Activated CD8-positive, alpha-beta memory T cell treated with anti-CD3 and anti-CD28 coated beads for 36 hours (primary cell): ENCODE results near the gene PDE11A. TPM values are rescaled to one million over a fixed set of nuclear protein-coding genes. Genes with fewer than 3 reads are reported as not detected.

Experiments
- CTCF ChIA-PET: fragments of 350-600 bp; sonication (Branson Sonifier 250); formaldehyde crosslinking; loops from one replicate; lab custom pipeline; 2021; ENCODE audit warnings: antibody characterized with exemption; lab: Charles Lee
- POLR2A ChIA-PET: fragments of 350-600 bp; sonication (Branson Sonifier 250); formaldehyde crosslinking; loops from one replicate; lab custom pipeline; 2021; ENCODE audit warnings: antibody characterized with exemption; lab: Charles Lee
- total RNA-seq, 2 experiments: library from RNA; stranded (reverse); gene quantifications; one replicate each; pipeline ENCODE4 v1.2.3, GENCODE V29; 2021

The PDE11A gene
- total RNA-seq, 2 experiments from 2014 or later: not detected

DNA sequence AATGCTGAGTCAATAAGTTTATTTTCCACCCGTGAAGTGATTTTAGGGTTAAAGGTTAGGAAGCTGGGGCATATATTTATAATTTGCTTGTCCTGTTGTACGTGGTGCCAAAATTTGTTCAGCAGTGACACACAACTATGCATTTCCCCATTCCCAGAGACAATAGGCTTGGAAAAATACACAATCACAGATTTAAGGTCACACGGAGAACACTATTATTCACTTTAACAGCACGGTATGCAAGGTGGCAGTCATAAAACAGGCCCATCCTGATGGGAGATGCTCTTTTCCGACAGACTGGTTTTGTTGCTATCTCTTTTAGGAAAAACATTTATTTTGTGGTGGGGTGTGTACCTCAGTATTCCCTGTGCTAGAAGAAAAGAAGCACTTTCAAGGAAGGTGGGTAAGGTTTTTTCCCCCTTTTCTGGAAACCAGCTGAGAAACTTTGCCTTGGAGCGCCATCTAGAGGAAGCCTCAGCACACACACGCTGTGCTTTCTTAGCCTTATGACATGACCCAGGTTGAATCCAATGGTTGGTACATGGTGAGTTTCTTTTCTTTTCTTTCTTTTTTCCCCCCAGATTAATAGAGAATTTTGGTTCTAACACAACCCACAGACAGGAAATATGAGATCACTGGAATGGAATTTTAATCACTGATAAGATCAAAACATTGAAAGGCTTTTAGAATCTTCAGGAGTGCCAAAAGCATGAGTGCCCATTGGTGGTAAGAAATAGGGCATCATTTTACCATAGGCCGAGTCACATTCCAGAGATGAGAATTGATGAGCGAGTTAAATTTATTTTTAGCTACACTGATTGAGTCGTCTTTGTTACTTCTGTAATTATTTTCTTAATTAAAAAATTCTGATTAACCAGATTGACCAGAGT, 347.9 kb downstream of the PDE11A start:
- ChIA-PET CTCF (interaction anchor here (0.7 to 1.7 kb wide), 3 partner anchors 38 to 241 kb away, joined by 3 to 6 read pairs (median 3); no protein-coding TSS in a partner anchor), POLR2A (no interaction called here)

DNA sequence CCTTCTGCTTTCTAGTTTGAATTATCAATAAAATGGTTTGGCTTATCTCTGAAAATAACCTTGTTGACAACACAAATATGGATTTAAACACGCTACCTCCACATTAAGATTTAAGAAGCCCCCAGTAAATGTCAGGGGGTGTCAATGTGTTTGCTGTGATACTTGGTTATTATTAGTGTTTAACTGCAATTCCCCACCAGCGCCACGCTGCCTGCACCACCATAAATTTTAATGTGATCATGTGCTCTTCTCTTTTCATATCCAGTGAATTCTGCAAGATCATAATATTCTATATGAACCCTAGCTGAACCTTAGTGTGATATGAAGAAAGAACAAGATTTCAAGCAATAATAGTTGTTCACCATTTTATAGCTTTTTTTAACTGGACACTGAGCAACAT, 349.3 kb downstream of the PDE11A start:
- ChIA-PET CTCF (no interaction called here), POLR2A (no interaction called here)

DNA sequence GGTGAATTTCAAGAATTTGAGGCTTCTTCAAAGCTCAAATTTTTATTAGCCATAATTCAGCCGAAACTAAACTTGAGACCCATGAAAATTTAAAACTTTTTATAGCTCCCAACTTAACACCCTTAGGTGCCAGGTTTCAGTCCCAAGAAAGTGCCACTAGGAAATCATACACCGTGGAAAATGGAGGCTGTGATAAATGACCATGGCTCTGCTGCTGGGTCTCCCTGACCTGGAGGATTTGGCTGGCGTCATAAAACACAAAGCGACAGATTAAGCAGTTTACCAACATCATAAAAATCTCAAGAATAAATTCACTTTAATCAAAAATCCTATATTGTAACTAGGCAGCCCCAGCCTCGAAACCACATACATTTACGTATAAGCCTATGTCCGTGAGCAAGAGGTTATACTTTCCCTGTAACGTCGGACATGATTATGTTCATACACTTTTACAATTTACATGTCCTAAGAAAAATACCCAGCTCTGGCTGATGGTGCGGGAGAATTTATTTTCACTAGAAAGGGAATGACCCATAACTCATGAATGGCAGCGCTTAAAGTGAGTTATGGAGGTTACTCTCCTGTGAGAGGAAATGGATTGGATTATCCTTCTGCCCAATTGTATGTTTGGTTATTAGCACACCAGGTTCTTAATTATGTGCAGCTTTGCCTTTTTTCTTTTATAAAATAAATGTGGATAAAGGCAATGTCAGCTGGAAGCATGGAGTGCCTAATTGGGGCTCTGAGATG, 350.6 kb downstream of the PDE11A start:
- ChIA-PET POLR2A (no interaction called here), CTCF (no interaction called here)

DNA sequence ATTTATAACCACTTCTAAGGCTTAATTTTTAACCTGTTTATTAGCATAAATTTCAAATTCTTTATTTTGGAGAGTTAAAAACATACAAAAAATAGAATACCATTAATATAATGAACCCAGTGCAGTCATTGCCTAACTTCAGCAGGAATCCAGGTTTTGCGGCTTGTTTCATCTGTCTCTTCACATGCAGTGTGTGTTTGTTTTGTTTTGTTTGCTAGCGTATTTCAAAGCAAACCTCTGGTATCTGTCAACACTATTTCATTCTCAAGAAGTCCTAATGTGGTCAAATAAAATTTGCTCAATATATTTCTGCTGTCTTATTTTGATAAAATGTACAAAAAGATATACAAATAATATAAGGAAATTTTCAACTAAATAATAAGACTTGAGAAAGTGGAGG, 351.5 kb downstream of the PDE11A start:
- ChIA-PET CTCF (no interaction called here), POLR2A (no interaction called here)

DNA sequence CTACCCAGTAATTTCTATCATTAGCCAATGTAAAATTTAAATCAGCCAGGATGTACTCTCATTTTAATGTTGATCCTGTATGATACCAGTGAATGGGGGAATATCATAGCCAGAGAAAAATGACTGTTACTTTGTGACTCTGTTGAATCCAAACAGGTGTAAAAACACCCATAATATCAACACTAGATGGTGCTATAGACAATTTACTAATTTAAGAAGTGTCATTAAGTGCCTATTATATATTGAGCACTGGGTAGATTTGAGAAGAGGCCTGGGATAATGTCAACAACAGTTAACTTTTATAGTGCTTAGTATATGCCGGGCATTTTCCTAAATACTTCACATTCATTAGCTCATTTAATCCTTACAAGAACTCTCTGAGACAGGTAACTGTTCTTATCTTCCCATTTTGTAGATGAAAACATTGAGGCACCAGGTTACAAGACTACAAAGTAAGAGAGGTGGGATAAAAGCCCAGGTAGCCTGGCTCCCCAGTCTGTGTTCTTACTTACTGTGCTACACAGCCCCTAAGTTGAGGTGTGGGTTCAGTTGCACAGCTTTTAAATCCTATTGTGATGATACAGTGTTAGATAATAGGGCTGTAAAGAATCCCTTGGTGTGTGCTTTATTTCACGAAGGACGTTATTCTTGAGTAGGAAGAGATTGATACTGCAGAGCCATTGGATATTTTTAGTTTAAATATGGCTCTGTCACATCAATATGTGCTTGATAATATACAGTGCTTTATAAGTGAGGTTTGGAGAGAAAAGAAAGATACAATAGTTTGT, 354.6 kb downstream of the PDE11A start:
- ChIA-PET POLR2A (no interaction called here), CTCF (interaction anchor here (0.6 kb wide), 2 partner anchors 52 to 53 kb away, joined by 3 to 7 read pairs; no protein-coding TSS in a partner anchor)

DNA sequence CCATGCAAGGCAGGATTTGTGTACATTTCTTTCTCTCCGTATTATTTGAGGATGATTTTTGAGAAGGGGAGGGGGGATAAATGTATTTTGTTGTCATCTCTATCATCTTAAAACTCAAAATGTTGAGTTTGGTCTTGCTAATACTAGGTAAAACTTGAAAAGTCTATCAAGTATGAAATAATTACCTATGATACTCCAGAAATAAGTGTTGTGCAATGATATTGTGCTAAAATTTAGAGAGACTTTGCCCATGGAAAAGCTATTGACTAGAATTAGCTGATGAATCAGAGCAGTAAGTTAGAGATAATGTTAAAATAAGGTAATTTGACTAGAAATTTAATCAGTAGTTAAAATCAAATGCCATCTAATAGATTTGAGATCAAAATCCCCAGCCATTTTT, 356.1 kb downstream of the PDE11A start:
- POLR2A ChIA-PET: no interaction called here
- CTCF ChIA-PET: interaction anchor here (0.6 kb wide), 1 partner anchor 493 kb away, joined by 3 read pairs; no protein-coding TSS in a partner anchor

DNA sequence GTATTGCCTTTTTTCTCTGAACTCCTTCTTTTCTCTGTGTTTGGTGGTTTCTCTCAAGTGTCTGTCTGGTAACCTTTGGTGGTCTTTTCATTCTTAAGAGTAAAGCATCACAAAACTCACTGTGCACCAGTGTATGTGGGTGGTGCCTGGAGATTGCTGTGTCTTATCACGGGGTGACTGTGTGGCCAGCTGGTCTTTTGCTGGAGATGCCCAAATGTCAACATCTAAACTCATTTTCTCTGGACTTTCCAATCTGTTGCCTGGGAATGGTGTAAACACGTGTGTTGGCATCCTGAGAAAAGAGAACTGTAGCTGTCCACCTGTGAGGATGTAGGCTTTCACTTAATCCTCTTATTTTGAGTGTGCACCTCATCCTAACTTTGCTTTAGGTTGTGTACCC, 356.8 kb downstream of the PDE11A start:
- CTCF ChIA-PET: no interaction called here
- POLR2A ChIA-PET: no interaction called here

DNA sequence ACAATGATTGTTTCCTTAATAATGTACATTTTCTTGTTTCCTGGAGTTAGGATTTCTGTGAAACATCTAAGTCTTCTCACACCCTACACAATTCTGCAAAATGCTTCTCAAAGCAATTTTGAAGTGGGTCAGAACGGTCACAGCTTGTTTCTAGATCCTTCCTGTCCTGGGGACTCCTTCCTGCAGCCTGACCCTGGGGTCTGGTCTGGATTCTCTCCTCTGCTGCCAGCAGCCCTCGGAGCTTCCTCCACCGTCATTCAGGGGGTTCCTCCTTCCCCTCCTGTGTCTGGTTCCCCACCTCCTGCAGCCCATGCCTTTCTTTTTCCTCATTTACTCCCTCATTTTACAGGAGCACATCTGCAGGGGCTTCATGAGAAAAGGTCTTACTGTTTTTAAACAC, 357.9 kb downstream of the PDE11A start:
- POLR2A ChIA-PET: no interaction called here
- CTCF ChIA-PET: no interaction called here

DNA sequence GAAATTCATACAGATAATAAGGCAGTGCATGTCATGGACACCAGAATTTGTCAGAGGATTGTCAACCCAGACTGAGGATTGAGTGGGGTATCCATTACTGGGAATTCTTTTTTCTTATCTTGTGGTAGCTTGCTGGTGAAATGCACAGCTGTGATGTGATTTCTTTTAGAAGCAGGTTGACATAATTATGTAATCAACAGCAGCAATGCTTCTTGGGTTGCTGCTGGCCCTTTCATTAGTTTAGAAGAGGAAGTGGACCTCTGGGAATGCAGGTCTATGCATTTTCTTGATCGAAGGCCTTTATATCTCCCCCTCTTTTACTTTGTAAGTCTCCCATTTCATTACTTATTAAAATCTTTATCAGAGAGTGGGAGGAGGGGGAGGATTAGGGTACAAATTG, 360.1 kb downstream of the PDE11A start:
- POLR2A ChIA-PET: no interaction called here
- CTCF ChIA-PET: no interaction called here

DNA sequence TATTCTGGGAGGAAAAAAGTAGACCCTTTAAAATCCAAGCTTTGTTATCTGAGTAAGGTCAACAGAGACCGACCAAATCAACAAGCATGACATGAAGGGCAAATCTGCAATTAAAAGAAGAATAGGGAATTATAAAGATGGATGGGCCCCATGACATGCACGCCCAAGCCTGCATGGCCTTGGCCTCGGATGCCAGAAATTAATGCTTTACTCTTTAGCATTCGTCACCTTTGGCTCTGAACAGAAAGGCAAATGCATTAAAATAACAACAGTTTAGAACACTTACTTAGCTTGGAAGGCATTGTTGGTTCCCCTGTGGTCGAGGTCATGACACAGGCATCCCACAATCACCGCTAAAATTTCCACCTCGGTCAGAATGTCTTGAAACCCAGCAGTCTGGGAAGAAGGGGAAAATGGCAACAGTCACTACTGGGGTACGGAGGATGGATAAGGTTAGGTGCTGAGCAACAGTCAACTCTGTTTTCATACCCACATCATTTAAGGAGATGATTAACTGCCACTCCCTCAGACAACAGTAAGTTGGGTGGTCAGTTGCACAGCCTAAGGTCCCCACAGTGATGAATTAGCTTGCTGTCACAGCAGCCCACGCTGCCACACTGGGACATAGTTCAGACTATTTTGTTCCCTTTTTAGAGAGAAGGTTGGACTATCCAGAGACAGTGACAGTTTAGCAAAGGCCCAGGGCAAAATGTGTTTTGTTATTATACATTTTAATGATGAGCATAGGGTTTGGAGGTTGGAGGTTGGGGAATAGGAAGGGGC, 360.9 kb downstream of the PDE11A start:
- CTCF ChIA-PET: no interaction called here
- POLR2A ChIA-PET: no interaction called here

DNA sequence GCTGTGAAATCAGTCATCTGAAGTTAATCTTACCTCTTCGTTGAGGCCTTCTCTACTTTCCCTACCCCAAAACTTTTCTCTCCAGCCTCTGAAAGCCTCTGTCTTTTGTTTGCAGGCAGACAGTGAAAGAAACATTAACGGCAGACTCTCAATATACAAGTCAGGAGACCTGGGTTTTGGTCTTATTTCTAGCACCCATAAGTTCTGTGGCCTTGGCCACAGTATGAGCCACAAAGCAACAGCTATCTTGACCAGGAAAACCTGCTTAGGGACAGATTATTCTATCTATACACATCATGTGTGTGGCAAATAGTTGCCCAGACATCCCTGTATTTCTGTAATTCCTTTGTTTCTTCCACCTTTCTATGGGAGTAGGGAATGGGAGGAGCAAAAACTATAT, 361.7 kb downstream of the PDE11A start:
- CTCF ChIA-PET: no interaction called here
- POLR2A ChIA-PET: no interaction called here

DNA sequence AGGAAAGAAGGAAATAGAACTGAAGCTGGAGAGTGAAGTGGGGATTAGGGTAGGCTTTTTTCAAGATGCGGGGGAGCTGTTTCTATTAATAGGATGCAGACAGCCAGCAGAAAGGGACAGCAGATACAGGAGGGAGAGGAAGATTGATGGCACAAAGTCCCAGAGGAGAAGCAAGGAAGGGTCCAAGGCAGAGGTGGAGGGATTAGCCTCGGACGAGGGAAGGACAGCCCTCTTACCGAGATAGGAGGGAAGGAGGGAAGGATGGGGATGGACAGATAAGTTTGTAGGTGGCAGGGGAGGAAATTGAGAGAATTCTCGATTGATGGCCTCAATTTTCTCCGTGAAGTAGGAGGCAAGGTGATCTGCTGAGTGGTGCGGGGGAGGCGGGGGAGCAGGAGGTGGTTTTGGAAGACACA, 362.6 kb downstream of the PDE11A start:
- CTCF ChIA-PET: no interaction called here
- POLR2A ChIA-PET: no interaction called here

DNA sequence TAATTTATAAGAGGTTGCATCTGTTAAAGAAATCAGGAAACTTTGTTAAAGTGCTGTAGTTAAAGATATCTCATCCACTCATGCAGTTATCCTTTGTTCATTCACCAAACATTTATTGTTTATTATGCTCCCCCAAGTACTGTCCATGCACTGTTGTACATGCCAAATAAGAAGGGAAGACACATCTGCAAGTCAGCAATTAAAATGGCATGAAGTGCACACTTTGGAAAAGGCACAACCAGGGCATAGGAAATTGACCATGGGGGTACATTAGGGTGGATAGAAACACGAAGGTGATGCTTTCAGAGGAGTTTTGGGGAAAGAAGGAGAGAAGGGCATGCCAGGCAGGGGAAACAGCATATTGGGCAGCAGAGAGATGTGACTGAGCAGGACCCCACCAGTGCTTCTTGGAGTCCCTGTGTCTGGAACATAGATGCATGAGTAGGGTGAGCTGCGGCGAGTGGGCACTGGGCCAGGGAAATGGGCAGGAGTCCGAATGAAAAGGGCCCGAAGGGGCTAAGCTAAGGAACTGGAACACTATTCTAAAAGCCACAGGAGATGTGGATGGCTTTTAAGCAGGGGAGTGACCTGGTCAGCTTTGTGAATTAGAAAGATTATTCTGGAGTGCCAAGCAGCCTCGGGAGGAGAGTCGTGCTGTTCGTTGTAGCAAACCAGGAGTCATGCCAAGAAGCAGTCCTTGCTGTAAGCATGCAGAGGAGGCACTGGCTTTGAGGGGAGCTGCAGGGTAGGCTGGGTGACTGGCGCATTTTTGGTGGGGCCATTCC, 363.7 kb downstream of the PDE11A start:
- POLR2A ChIA-PET: no interaction called here
- CTCF ChIA-PET: no interaction called here

DNA sequence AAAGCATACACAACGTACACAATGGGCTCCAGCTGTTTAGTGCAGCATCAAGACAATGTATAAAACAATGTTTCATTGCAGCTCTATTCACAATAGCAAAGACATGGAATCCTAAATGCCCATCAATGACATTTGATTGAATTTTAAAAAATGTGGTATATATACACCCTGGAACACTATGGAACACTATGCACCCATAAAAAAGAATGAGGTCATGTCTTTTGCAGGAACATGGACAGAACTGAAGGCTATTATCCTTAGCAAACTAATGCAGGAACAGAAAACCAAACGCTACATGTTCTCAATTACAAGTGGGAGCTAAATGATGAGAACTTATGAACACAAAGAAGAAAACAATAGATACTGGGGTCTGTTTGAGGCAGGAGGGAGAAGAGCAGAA, 364.5 kb downstream of the PDE11A start:
- ChIA-PET POLR2A (no interaction called here), CTCF (no interaction called here)

DNA sequence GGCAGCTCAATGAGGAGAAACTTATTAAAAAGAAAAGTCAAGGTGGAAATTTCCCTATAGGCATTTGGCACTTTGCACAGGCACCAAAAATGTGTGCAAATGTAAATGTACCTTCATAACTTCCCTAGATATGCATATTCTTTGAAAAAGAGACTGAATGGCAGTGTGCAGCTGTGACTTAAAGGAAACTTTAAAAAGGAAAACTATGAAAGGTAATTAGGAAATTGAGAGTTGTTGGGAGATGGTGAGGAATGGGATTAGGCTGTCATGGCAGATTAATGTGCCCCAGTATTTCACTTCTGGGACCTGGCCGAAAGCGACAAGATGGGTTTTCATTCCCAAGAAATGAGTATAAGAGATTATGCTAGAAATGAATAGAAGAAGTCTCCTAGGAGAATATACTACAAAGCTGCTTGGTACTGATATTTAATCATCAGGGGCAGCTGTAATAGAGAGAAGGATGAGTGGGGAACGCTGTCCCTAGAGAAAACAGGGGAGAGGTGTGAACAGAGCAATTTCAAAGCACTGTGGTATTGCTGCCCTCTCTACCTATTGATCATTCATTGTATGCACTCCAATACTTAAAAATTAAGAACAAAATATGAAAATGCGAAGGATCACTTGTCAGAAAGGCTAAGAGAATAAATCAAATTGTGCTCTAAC, 366.9 kb downstream of the PDE11A start:
- ChIA-PET POLR2A (no interaction called here), CTCF (no interaction called here)

DNA sequence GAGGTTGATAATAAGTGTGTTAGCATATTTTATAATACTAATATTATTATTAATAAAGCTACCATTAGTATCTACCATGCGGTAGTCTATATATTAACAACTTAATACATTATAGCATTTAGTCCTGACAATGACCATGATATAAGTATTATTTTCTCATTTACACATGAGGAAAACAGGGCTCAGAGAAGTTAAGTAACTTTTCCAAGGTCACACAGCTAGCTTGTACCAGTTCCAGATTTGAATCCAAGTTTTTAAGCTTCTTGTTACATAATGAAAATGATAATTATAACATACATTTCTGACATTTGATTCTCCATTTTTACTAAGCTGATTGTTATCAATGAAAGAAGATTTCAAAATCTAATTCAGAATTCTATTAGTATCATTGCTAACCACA, 369.4 kb downstream of the PDE11A start:
- ChIA-PET POLR2A (no interaction called here), CTCF (no interaction called here)

DNA sequence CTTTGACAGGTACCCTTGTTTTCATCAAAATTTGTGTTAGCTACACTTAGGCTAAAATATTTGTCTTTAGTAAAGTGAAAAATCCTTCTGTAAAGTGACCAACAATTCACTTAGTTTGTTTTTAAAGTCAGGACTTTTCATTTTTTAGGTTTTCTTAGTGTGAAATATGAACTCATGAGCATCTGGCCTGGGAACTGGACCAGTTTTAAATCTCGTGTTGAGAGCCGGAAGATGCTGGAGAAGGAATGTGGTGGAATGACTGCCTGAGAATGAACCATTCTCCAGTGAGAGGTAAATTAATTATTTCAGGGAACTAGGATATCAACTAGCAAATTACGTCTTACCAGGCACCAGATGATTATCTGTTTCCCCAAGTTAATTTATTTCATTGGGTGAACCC, 374.3 kb downstream of the PDE11A start:
- ChIA-PET POLR2A (no interaction called here), CTCF (interaction anchor here (0.6 kb wide), 1 partner anchor 16 kb away, joined by 5 read pairs; no protein-coding TSS in a partner anchor)

DNA sequence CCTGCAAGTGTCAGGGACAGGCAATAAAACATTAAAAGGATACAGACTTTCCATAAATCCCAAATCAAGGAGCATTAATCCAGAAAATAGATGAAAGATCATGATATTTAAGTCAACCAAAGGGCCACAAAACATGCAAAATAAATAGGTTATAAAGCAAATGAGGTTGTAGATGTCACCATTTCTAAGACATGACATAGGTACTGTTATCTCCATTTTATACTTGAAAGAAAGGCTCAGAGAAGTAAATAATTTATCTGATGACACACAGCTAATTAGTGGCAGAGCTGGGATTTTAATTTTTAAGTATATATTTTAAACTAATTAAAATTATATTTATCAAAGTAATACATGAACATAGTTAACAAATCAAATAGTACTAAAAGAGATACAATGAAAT, 378.2 kb downstream of the PDE11A start:
- ChIA-PET CTCF (interaction anchor here (0.6 kb wide), 1 partner anchor 8 kb away, joined by 3 read pairs; no protein-coding TSS in a partner anchor), POLR2A (no interaction called here)
